B cell (primary cell): ENCODE data around the gene COL5A1. TPM values are rescaled to one million over a fixed set of nuclear protein-coding genes. Genes with fewer than 3 reads are reported as not detected.

Experiments
- ATAC-seq: fragments of 200-7000 bp; cut with Tn5 transposase; one replicate; pipeline ENCODE4 v1.10.0; 2021; ENCODE audit warnings: low read depth, mild to moderate bottlenecking, moderate number of reproducible peaks, moderate library complexity
- CTCF ChIA-PET: fragments of 350-600 bp; sonication (Branson Sonifier 250); formaldehyde crosslinking; loops from one replicate; lab custom pipeline; 2021; ENCODE audit warnings: antibody characterized with exemption, inconsistent platforms; lab: Charles Lee
- POLR2A ChIA-PET: fragments of 350-600 bp; sonication (Branson Sonifier 250); formaldehyde crosslinking; loops from one replicate; lab custom pipeline; 2021; ENCODE audit warnings: antibody characterized with exemption; lab: Charles Lee
- DNase-seq: peaks from one replicate; pipeline ENCODE4 v3.0.0; 2013
- H2AFZ ChIP-seq: 2 replicates; pipeline ENCODE4 v1.6.1; 2012; ENCODE audit warnings: mild to moderate bottlenecking, low read depth, low read length; ENCODE audit not compliant: insufficient read depth, poor library complexity, severe bottlenecking
- H3K27ac ChIP-seq, 2 donors: 1 replicate in 1 of 2; 2 replicates in 1 of 2; pipeline ENCODE4 v1.5.1; 2012 to 2013; ENCODE audit warnings: low read length in 2 of 2, mild to moderate bottlenecking in 2 of 2, moderate library complexity in 1 of 2
- H3K27me3 ChIP-seq, 4 experiments: fragments of 200-600 bp in 1 of 4; sonication (generic) in 1 of 4; replicated peaks in 1 of 4; 1 replicate in 2 of 4; 2 replicates in 2 of 4; pipeline versions ENCODE4 v1.6.1 to v1.7.0; 2013 to 2016; ENCODE audit warnings: low read length in 3 of 4, mild to moderate bottlenecking in 2 of 4, mixed read lengths in 1 of 4, moderate library complexity in 1 of 4; ENCODE audit not compliant: insufficient read depth in 4 of 4, control insufficient read depth in 3 of 4; ENCODE audit errors: control extremely low read depth in 1 of 4
- H3K36me3 ChIP-seq, 2 experiments: replicated peaks in 1 of 2; 1 replicate in 1 of 2; 2 replicates in 1 of 2; pipeline versions ENCODE4 v1.6.1 to v1.7.1; 2013; ENCODE audit warnings: low read length in 1 of 2; ENCODE audit not compliant: insufficient read depth in 2 of 2, control insufficient read depth in 1 of 2; ENCODE audit errors: control extremely low read depth in 1 of 2, extremely low read depth in 1 of 2
- H3K4me1 ChIP-seq, 2 donors: fragments of 200-600 bp in 1 of 2; sonication (generic) in 1 of 2; 1 replicate in 1 of 2; 2 replicates in 1 of 2; pipeline versions ENCODE4 v1.5.1 to v1.6.1; 2013 to 2017; ENCODE audit warnings: low read length in 2 of 2; ENCODE audit not compliant: control insufficient read depth in 2 of 2, insufficient read depth in 2 of 2
- H3K4me2 ChIP-seq: replicated peaks from 2 replicates; pipeline ENCODE3; 2012; ENCODE audit warnings: mild to moderate bottlenecking, low read depth, low read length; ENCODE audit not compliant: poor library complexity, severe bottlenecking
- H3K4me3 ChIP-seq, 5 experiments: fragments of 200-600 bp in 1 of 5; sonication (generic) in 1 of 5; 1 replicate in 3 of 5; 2 replicates in 2 of 5; pipeline versions ENCODE4 v1.5.1 to v1.7.0; 2011 to 2016; ENCODE audit warnings: low read length in 4 of 5, mild to moderate bottlenecking in 4 of 5, low read depth in 2 of 5, control low read depth in 1 of 5, moderate library complexity in 1 of 5; ENCODE audit not compliant: insufficient read depth in 1 of 5; ENCODE audit errors: control extremely low read depth in 1 of 5, extremely low read depth in 1 of 5
- H3K79me2 ChIP-seq: fragments of 200-600 bp; sonication (generic); one replicate; pipeline ENCODE4 v1.6.0; 2016; ENCODE audit warnings: low read length; ENCODE audit not compliant: control insufficient read depth, insufficient read depth
- H3K9ac ChIP-seq: fragments of 200-600 bp; sonication (generic); 2 replicates; pipeline ENCODE4 v1.6.1; 2017; ENCODE audit warnings: mild to moderate bottlenecking, low read length, moderate library complexity
- H3K9me3 ChIP-seq, 3 donors: one replicate each; pipeline versions ENCODE4 v1.6.1 to v1.7.1; 2013; ENCODE audit warnings: low read length in 2 of 3; ENCODE audit not compliant: control insufficient read depth in 2 of 3, insufficient read depth in 1 of 3; ENCODE audit errors: control extremely low read depth in 1 of 3
- H4K20me1 ChIP-seq: 2 replicates; pipeline ENCODE4 v1.6.0; 2012; ENCODE audit warnings: mild to moderate bottlenecking, low read length; ENCODE audit not compliant: insufficient read depth, control insufficient read depth, poor library complexity, severe bottlenecking
- H3K27ac Mint-ChIP-seq: one replicate; pipeline ENCODE4 v1.8.0; 2021; ENCODE audit warnings: mixed read lengths
- H3K27me3 Mint-ChIP-seq: one replicate; pipeline ENCODE4 v1.8.0; 2021; ENCODE audit warnings: mixed read lengths
- H3K4me1 Mint-ChIP-seq: one replicate; pipeline ENCODE4 v1.8.0; 2021; ENCODE audit warnings: mixed read lengths
- H3K4me3 Mint-ChIP-seq: one replicate; pipeline ENCODE4 v1.8.0; 2021; ENCODE audit warnings: mixed read lengths
- H3K9me3 Mint-ChIP-seq: one replicate; pipeline ENCODE4 v1.8.0; 2022; ENCODE audit warnings: mixed read lengths; ENCODE audit not compliant: insufficient read depth
- CTCF ChIP-seq: fragments of 200-600 bp; IDR thresholded peaks from one replicate; pipeline ENCODE4 v1.8.0; 2022; ENCODE audit warnings: antibody characterized with exemption, mild to moderate bottlenecking
- EZH2 ChIP-seq: IDR thresholded peaks from 2 replicates; pipeline ENCODE4 v1.6.1; 2012; ENCODE audit warnings: borderline replicate concordance, low read depth, mild to moderate bottlenecking, moderate library complexity, low read length; ENCODE audit not compliant: insufficient read depth, poor library complexity, severe bottlenecking
- WGBS: methylation state at CpG from one replicate; pipeline ENCODE4 v1.1.5; 2013; ENCODE audit warnings: missing lambda C conversion rate; ENCODE audit not compliant: insufficient coverage; 5-methylcytosine and 5-hydroxymethylcytosine counted together
- intact Hi-C: fragments of 100-400 bp; cut with micrococcal nuclease; formaldehyde crosslinking; loops from one replicate; pipeline ENCODE4 v1.10.0; 2022
- polyA plus RNA-seq: library from polyadenylated mRNA; depleted of rRNA; stranded (reverse); fragments of >200 nt; gene quantifications from 2 replicates; pipeline ENCODE4 v1.2.3, GENCODE V29; 2012
- total RNA-seq, 2 donors: library from RNA; stranded (reverse); fragments of 120-200 nt in 1 of 2; gene quantifications; 1 replicate in 1 of 2; 2 replicates in 1 of 2; pipeline versions ENCODE4 v1.2.3 to v1.2.4, GENCODE V29; 2013 to 2022

The COL5A1 gene
- total and polyA plus RNA-seq, 2 donors (not counting 1 experiment from before 2014, with no cell fraction given), result 0.06 TPM; not detected in 1

GRCh38 chr9:134736791-134737497 is 95.3 kb downstream of the COL5A1 start:
- H3K27ac Mint-ChIP-seq, result no peak overlapping the region
- Histone ChIP-seq H3K36me3 (no peaks in the 10 kb centered on the region), H3K4me1 (no peaks in the 10 kb centered on the region), H3K4me3 (no peak overlapping the region), H3K9me3 (no peaks in the 10 kb centered on the region), H3K4me2 (no peak overlapping the region), H3K27ac (no peak overlapping the region), H2AFZ (no peak overlapping the region), H3K79me2 (no peaks in the 10 kb centered on the region), H3K27me3 (peaks cover 0 to 4% (median 0%) of the 10 kb centered on the region in 4 experiments), H4K20me1 (no peaks in the 10 kb centered on the region), H3K9ac (no peak overlapping the region)
- no peaks in the 10 kb centered on the region for H3K4me1 Mint-ChIP-seq
- ATAC-seq (no peak), DNase-seq (no peak)
- POLR2A ChIA-PET, result no interaction called here
- WGBS, result 86% methylated on average over 15 of the region's 18 CpGs
- no peaks in the 10 kb centered on the region for H3K27me3 Mint-ChIP-seq
- intact Hi-C loops, result no loop called here
- H3K9me3 Mint-ChIP-seq, result no peaks in the 10 kb centered on the region
- TF ChIP-seq CTCF (no peak), EZH2 (no peak)
- no peak overlapping the region for H3K4me3 Mint-ChIP-seq
- CTCF ChIA-PET, result interaction anchor here (1.0 kb wide), 1 partner anchor 566 kb away, joined by 3 read pairs; no protein-coding TSS in a partner anchor

GRCh38 chr9:134737842-134738580 is 96.4 kb downstream of the COL5A1 start:
- no peak for DNase-seq
- Histone ChIP-seq H3K9me3 (no peaks in the 10 kb centered on the region), H3K27me3 (peaks cover 0 to 4% (median 0%) of the 10 kb centered on the region in 4 experiments), H3K79me2 (no peaks in the 10 kb centered on the region), H3K4me2 (no peak overlapping the region), H3K4me3 (no peak overlapping the region), H3K4me1 (no peaks in the 10 kb centered on the region), H2AFZ (no peak overlapping the region), H3K36me3 (no peaks in the 10 kb centered on the region), H3K9ac (no peak overlapping the region), H3K27ac (no peak overlapping the region), H4K20me1 (no peaks in the 10 kb centered on the region)
- no peak for ATAC-seq
- H3K27ac Mint-ChIP-seq, result no peak overlapping the region
- POLR2A ChIA-PET, result no interaction called here
- H3K27me3 Mint-ChIP-seq, result no peaks in the 10 kb centered on the region
- intact Hi-C loops, result no loop called here
- CTCF ChIA-PET, result interaction anchor here (3.1 kb wide), 1 partner anchor 289 kb away, joined by 19 read pairs; no protein-coding TSS in a partner anchor
- H3K9me3 Mint-ChIP-seq, result no peaks in the 10 kb centered on the region
- no peaks in the 10 kb centered on the region for H3K4me1 Mint-ChIP-seq
- no peak overlapping the region for H3K4me3 Mint-ChIP-seq
- 88% methylated on average over 26 of the region's 26 CpGs for WGBS
- no peak for TF ChIP-seq EZH2
- TF ChIP-seq CTCF, result no peak
